Neural cell (in vitro differentiated cells): ENCODE measurements around the gene MCHR2. TPM values are rescaled to one million over a fixed set of nuclear protein-coding genes. Genes with fewer than 3 reads are reported as not detected.

ENCODE experiments used
- H2AFZ ChIP-seq: fragments of 200-600, 300-800 bp; sonication (generic), shearing (Covaris generic); 2 replicates; pipeline ENCODE4 v1.6.0; 2014; ENCODE audit warnings: low read depth, mild to moderate bottlenecking, antibody characterized with exemption, low read length, moderate library complexity
- H3F3A ChIP-seq: fragments of 200-600 bp; shearing (Covaris generic); 2 replicates; pipeline ENCODE4 v1.6.1; 2016; ENCODE audit warnings: mild to moderate bottlenecking, moderate library complexity, mixed read lengths, antibody characterized with exemption, low read length; ENCODE audit not compliant: insufficient read depth, poor library complexity, severe bottlenecking
- H3K27ac ChIP-seq: fragments of 200-600, 300-800 bp; sonication (generic), shearing (Covaris generic); 2 replicates; pipeline ENCODE4 v1.5.1; 2014; ENCODE audit warnings: mild to moderate bottlenecking, low read length, moderate library complexity
- H3K27me3 ChIP-seq: fragments of 300-800, 200-600 bp; sonication (generic), shearing (Covaris generic); 2 replicates; pipeline ENCODE4 v1.6.0; 2014; ENCODE audit warnings: mild to moderate bottlenecking, low read depth, low read length, moderate library complexity; ENCODE audit not compliant: insufficient read depth
- H3K36me3 ChIP-seq: fragments of 300-800, 200-600 bp; sonication (generic), shearing (Covaris generic); 2 replicates; pipeline ENCODE4 v1.5.1; 2014; ENCODE audit warnings: mild to moderate bottlenecking, antibody characterized with exemption, low read length, moderate library complexity; ENCODE audit not compliant: insufficient read depth
- H3K4me2 ChIP-seq: fragments of 300-800, 200-600 bp; sonication (generic), shearing (Covaris generic); 2 replicates; pipeline ENCODE4 v1.6.0; 2014; ENCODE audit warnings: mild to moderate bottlenecking, low read length
- H3K4me3 ChIP-seq: fragments of 300-800, 200-600 bp; sonication (generic), shearing (Covaris generic); 2 replicates; pipeline ENCODE4 v1.5.1; 2014; ENCODE audit warnings: mild to moderate bottlenecking, low read length, moderate library complexity
- H3K79me2 ChIP-seq: fragments of 200-600 bp; shearing (Covaris generic); replicated peaks from 2 replicates; pipeline ENCODE4 v1.6.0; 2014; ENCODE audit warnings: mild to moderate bottlenecking, low read length, moderate library complexity; ENCODE audit not compliant: insufficient read depth
- H3K9ac ChIP-seq: fragments of 300-800, 200-600 bp; sonication (generic), shearing (Covaris generic); 2 replicates; pipeline ENCODE4 v1.6.1; 2016; ENCODE audit warnings: mild to moderate bottlenecking, low read length, mixed read lengths
- H3K9me2 ChIP-seq: fragments of 200-600 bp; shearing (Covaris generic); 2 replicates; pipeline ENCODE4 v1.6.1; 2016; ENCODE audit warnings: mild to moderate bottlenecking, low read length, mixed read lengths; ENCODE audit not compliant: insufficient read depth
- H3K9me3 ChIP-seq: fragments of 200-600, 300-800 bp; sonication (generic), shearing (Covaris generic); 2 replicates; pipeline ENCODE4 v1.6.1; 2016; ENCODE audit warnings: mild to moderate bottlenecking, mixed run types, low read length, moderate library complexity, mixed read lengths
- H4K20me1 ChIP-seq: fragments of 200-600 bp; shearing (Covaris generic); 2 replicates; pipeline ENCODE4 v1.6.1; 2016; ENCODE audit warnings: mild to moderate bottlenecking, mixed run types; ENCODE audit not compliant: insufficient read depth
- CTCF ChIP-seq: fragments of 450-650 bp; IDR thresholded peaks from 2 replicates; pipeline ENCODE4 v1.5.1; 2014; ENCODE audit warnings: antibody characterized with exemption, mild to moderate bottlenecking, moderate library complexity; ENCODE audit not compliant: poor library complexity, severe bottlenecking
- EP300 ChIP-seq: fragments of 450-650 bp; conservative IDR thresholded peaks from 2 replicates; pipeline ENCODE4 v1.6.1; 2014; ENCODE audit warnings: antibody characterized with exemption, mild to moderate bottlenecking, moderate library complexity; ENCODE audit not compliant: poor library complexity, severe bottlenecking
- EZH2 ChIP-seq: fragments of 200-600, 300-800 bp; shearing (Covaris generic), sonication (generic); IDR thresholded peaks from 2 replicates; pipeline ENCODE4 v1.6.1; 2014; ENCODE audit warnings: antibody characterized with exemption, low read length, borderline replicate concordance, mild to moderate bottlenecking; ENCODE audit not compliant: insufficient read depth, poor library complexity, severe bottlenecking
- MXI1 ChIP-seq: fragments of 450-650 bp; conservative IDR thresholded peaks from 2 replicates; pipeline ENCODE4 v1.6.1; 2014; ENCODE audit warnings: antibody characterized with exemption, mild to moderate bottlenecking; ENCODE audit not compliant: poor library complexity, severe bottlenecking
- POLR2AphosphoS5 ChIP-seq: IDR thresholded peaks from 2 replicates; pipeline ENCODE4 v1.6.1; 2012
- RAD21 ChIP-seq: fragments of 450-650 bp; conservative IDR thresholded peaks from 2 replicates; pipeline ENCODE4 v1.6.1; 2014; ENCODE audit warnings: antibody characterized with exemption, mild to moderate bottlenecking, moderate library complexity
- REST ChIP-seq: IDR thresholded peaks from 2 replicates; pipeline ENCODE4 v1.6.1; 2012; ENCODE audit warnings: borderline replicate concordance
- SMC3 ChIP-seq: fragments of 450-650 bp; conservative IDR thresholded peaks from 2 replicates; pipeline ENCODE4 v1.6.1; 2014; ENCODE audit warnings: antibody characterized with exemption, mild to moderate bottlenecking, moderate library complexity; ENCODE audit not compliant: poor library complexity
- TAF1 ChIP-seq: IDR thresholded peaks from 2 replicates; pipeline ENCODE4 v1.6.1; 2012; ENCODE audit warnings: low read depth
- polyA plus RNA-seq: library from polyadenylated mRNA; depleted of rRNA; stranded (reverse); fragments of >200 nt; gene quantifications from 2 replicates; pipeline ENCODE4 v1.2.3, GENCODE V29; 2014

MCHR2 gene
- polyA plus RNA-seq, 1 donor from 2014 or later, result not detected

- no peaks in the 10 kb centered on the region for H3K79me2 ChIP-seq
- no peak overlapping the region for H3K27ac ChIP-seq
- peaks cover 17% of the 10 kb centered on the region for H3K27me3 ChIP-seq
- no peaks in the 10 kb centered on the region for H4K20me1 ChIP-seq
- peak overlapping the region; percentile 52 for H3K4me3 ChIP-seq
- no peak overlapping the region for H3K9ac ChIP-seq
- no peaks in the 10 kb centered on the region for H3F3A ChIP-seq
- H3K9me3 ChIP-seq, result no peaks in the 10 kb centered on the region
- no peaks in the 10 kb centered on the region for H3K36me3 ChIP-seq
- H3K4me2 ChIP-seq, result no peak overlapping the region
- TF ChIP-seq EP300 (no peak), TAF1 (no peak), RAD21 (no peak), POLR2AphosphoS5 (no peak), MXI1 (no peak), CTCF (no peak), EZH2 (no peak), REST (no peak), SMC3 (no peak)
- no peak overlapping the region for H2AFZ ChIP-seq
- H3K9me2 ChIP-seq, result no peaks in the 10 kb centered on the region
Observed at GRCh38 chr6:99993146-99993532, 884 bp downstream of the MCHR2 start.

DNA sequence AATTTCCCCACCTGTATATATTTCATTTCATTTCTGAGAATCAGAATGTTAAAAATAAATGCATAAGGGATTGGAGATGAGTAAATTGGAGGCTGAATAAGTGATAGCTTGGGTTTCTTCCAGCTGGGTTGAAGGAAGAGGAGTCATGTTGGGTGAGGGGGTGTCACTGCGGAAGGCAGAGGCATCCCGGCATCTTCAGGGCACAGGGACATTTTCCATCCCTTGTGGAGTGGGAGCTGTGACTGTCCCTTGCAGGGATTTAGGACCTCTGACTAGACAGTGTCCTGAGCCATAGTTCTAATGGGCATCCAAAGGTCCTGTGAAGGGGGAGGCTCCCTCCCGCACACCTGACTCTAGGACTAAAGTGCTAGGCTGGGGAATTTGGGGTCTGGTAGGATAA, 2.1 kb downstream of the MCHR2 start:
- no peaks in the 10 kb centered on the region for H3K36me3 ChIP-seq
- peaks cover 17% of the 10 kb centered on the region for H3K27me3 ChIP-seq
- H2AFZ ChIP-seq, result no peak overlapping the region
- no peaks in the 10 kb centered on the region for H3K79me2 ChIP-seq
- H3K4me2 ChIP-seq, result no peak overlapping the region
- H3K9me2 ChIP-seq, result no peaks in the 10 kb centered on the region
- no peaks in the 10 kb centered on the region for H3F3A ChIP-seq
- no peak overlapping the region for H3K4me3 ChIP-seq
- H4K20me1 ChIP-seq, result no peaks in the 10 kb centered on the region
- no peak for TF ChIP-seq TAF1
- TF ChIP-seq MXI1, result no peak
- no peak for TF ChIP-seq SMC3
- TF ChIP-seq EP300, result no peak
- no peak for TF ChIP-seq POLR2AphosphoS5
- no peak for TF ChIP-seq EZH2
- no peak for TF ChIP-seq RAD21
- no peak for TF ChIP-seq REST
- TF ChIP-seq CTCF, result no peak
- H3K27ac ChIP-seq, result no peak overlapping the region
- H3K9me3 ChIP-seq, result no peaks in the 10 kb centered on the region
- no peak overlapping the region for H3K9ac ChIP-seq
